ENCODE data around the gene MTMR12.
"Not testable (repeated sequence)": the region's sequence is repeated elsewhere in the genome, so short reads cannot be mapped to it uniquely, and the experiment has no call there.

The MTMR12 gene

GRCh38 chr5:32325062-32325461 lies 12.3 kb upstream of the MTMR12 start:
- Histone ChIP-seq H3K9ac (ENCODE audit: insufficient read length, low read depth) (no peak overlapping the region), H3K4me3 (ENCODE audit: insufficient read length, low read depth) (no peak overlapping the region), H3K36me3 (ENCODE audit: insufficient read depth, insufficient read length, low read length) (no peaks in the 10 kb centered on the region), H3K9me3 (ENCODE audit: insufficient read depth, low read length) (peaks cover 3% of the 10 kb centered on the region; the same call in 1 of the 2 replicates), H3K27me3 (ENCODE audit: insufficient read depth, insufficient read length) (no peaks in the 10 kb centered on the region), H3K4me1 (ENCODE audit: insufficient read depth, insufficient read length) (no peaks in the 10 kb centered on the region)
- TF ChIP-seq ZNF274 (IDR thresholded peaks at IDR 0.05; ENCODE audit: low read depth, low read length) = no peak
- no peak for DNase-seq (ENCODE audit: low read depth, low spot score)

GRCh38 chr5:32323741-32324140 lies 11.0 kb upstream of the MTMR12 start:
- Histone ChIP-seq H3K27me3 (ENCODE audit: insufficient read depth, insufficient read length) (no peaks in the 10 kb centered on the region), H3K9ac (ENCODE audit: insufficient read length, low read depth) (no peak overlapping the region), H3K4me3 (ENCODE audit: insufficient read length, low read depth) (no peak overlapping the region), H3K4me1 (ENCODE audit: insufficient read depth, insufficient read length) (peaks cover 2% of the 10 kb centered on the region), H3K9me3 (ENCODE audit: insufficient read depth, low read length) (peaks cover 3% of the 10 kb centered on the region; the same call in 1 of the 2 replicates), H3K36me3 (ENCODE audit: insufficient read depth, insufficient read length, low read length) (no peaks in the 10 kb centered on the region)
- no peak for DNase-seq (ENCODE audit: low read depth, low spot score)
- no peak for TF ChIP-seq YY1 (IDR thresholded peaks at IDR 0.05; ENCODE audit: insufficient read depth, insufficient read length)
- no peak for TF ChIP-seq ZNF274 (IDR thresholded peaks at IDR 0.05; ENCODE audit: low read depth, low read length)
- no peak for TF ChIP-seq SUZ12 (IDR thresholded peaks at IDR 0.05; ENCODE audit: extremely low read depth, insufficient read depth, insufficient read length)

GRCh38 chr5:32322882-32323281 lies 10.1 kb upstream of the MTMR12 start:
- H3K36me3 ChIP-seq (ENCODE audit: insufficient read depth, insufficient read length, low read length) = no peaks in the 10 kb centered on the region
- no peak overlapping the region for H3K4me3 ChIP-seq (ENCODE audit: insufficient read length, low read depth)
- TF ChIP-seq ZNF274 (IDR thresholded peaks at IDR 0.05; ENCODE audit: low read depth, low read length) = no peak
- TF ChIP-seq SUZ12 (IDR thresholded peaks at IDR 0.05; ENCODE audit: extremely low read depth, insufficient read depth, insufficient read length) = no peak
- H3K4me1 ChIP-seq (ENCODE audit: insufficient read depth, insufficient read length) = peaks cover 2% of the 10 kb centered on the region
- H3K27me3 ChIP-seq (ENCODE audit: insufficient read depth, insufficient read length) = no peaks in the 10 kb centered on the region
- H3K9ac ChIP-seq (ENCODE audit: insufficient read length, low read depth) = no peak overlapping the region
- peaks cover 3% of the 10 kb centered on the region; the same call in 1 of the 2 replicates for H3K9me3 ChIP-seq (ENCODE audit: insufficient read depth, low read length)
- no peak for DNase-seq (ENCODE audit: low read depth, low spot score)

GRCh38 chr5:32321787-32322186 lies 9.0 kb upstream of the MTMR12 start:
- not testable (repeated sequence) for H3K9me3 ChIP-seq (ENCODE audit: insufficient read depth, low read length); H3K36me3 ChIP-seq (ENCODE audit: insufficient read depth, insufficient read length, low read length); H3K27me3 ChIP-seq (ENCODE audit: insufficient read depth, insufficient read length); DNase-seq (ENCODE audit: low read depth, low spot score); H3K4me3 ChIP-seq (ENCODE audit: insufficient read length, low read depth); H3K4me1 ChIP-seq (ENCODE audit: insufficient read depth, insufficient read length); H3K9ac ChIP-seq (ENCODE audit: insufficient read length, low read depth)

- TF ChIP-seq SUZ12 (IDR thresholded peaks at IDR 0.05; ENCODE audit: extremely low read depth, insufficient read depth, insufficient read length) = no peak
- TF ChIP-seq YY1 (IDR thresholded peaks at IDR 0.05; ENCODE audit: insufficient read depth, insufficient read length) = no peak
- no peak for TF ChIP-seq ZNF274 (IDR thresholded peaks at IDR 0.05; ENCODE audit: low read depth, low read length)
- no peak for DNase-seq (ENCODE audit: low read depth, low spot score)
- H3K36me3 ChIP-seq (ENCODE audit: insufficient read depth, insufficient read length, low read length) = no peaks in the 10 kb centered on the region
- H3K4me1 ChIP-seq (ENCODE audit: insufficient read depth, insufficient read length) = peaks cover 2% of the 10 kb centered on the region
- no peaks in the 10 kb centered on the region for H3K27me3 ChIP-seq (ENCODE audit: insufficient read depth, insufficient read length)
- H3K9ac ChIP-seq (ENCODE audit: insufficient read length, low read depth) = no peak overlapping the region
- peaks cover 3% of the 10 kb centered on the region; the same call in 1 of the 2 replicates for H3K9me3 ChIP-seq (ENCODE audit: insufficient read depth, low read length)
- no peak overlapping the region for H3K4me3 ChIP-seq (ENCODE audit: insufficient read length, low read depth)
These were observed 7.8 kb upstream of the MTMR12 start for GRCh38 chr5:32320576-32320975.

GRCh38 chr5:32319926-32320543 lies 7.3 kb upstream of the MTMR12 start:
- Histone ChIP-seq H3K9ac (ENCODE audit: insufficient read length, low read depth) (no peak overlapping the region), H3K4me1 (ENCODE audit: insufficient read depth, insufficient read length) (peaks cover 2% of the 10 kb centered on the region), H3K4me3 (ENCODE audit: insufficient read length, low read depth) (no peak overlapping the region), H3K27me3 (ENCODE audit: insufficient read depth, insufficient read length) (no peaks in the 10 kb centered on the region), H3K9me3 (ENCODE audit: insufficient read depth, low read length) (peaks cover 3% of the 10 kb centered on the region; the same call in 1 of the 2 replicates), H3K36me3 (ENCODE audit: insufficient read depth, insufficient read length, low read length) (no peaks in the 10 kb centered on the region)
- DNase-seq (ENCODE audit: low read depth, low spot score) = no peak
- no peak for TF ChIP-seq ZNF274 (IDR thresholded peaks at IDR 0.05; ENCODE audit: low read depth, low read length)
- TF ChIP-seq YY1 (IDR thresholded peaks at IDR 0.05; ENCODE audit: insufficient read depth, insufficient read length) = no peak
- TF ChIP-seq SUZ12 (IDR thresholded peaks at IDR 0.05; ENCODE audit: extremely low read depth, insufficient read depth, insufficient read length) = no peak

- no peak overlapping the region for H3K4me3 ChIP-seq (ENCODE audit: insufficient read length, low read depth)
- DNase-seq (ENCODE audit: low read depth, low spot score) = no peak
- H3K9ac ChIP-seq (ENCODE audit: insufficient read length, low read depth) = no peak overlapping the region
- peaks cover 3% of the 10 kb centered on the region; the same call in 1 of the 2 replicates for H3K9me3 ChIP-seq (ENCODE audit: insufficient read depth, low read length)
- no peaks in the 10 kb centered on the region for H3K36me3 ChIP-seq (ENCODE audit: insufficient read depth, insufficient read length, low read length)
- peaks cover 2% of the 10 kb centered on the region for H3K4me1 ChIP-seq (ENCODE audit: insufficient read depth, insufficient read length)
- TF ChIP-seq SUZ12 (IDR thresholded peaks at IDR 0.05; ENCODE audit: extremely low read depth, insufficient read depth, insufficient read length) (no peak), YY1 (IDR thresholded peaks at IDR 0.05; ENCODE audit: insufficient read depth, insufficient read length) (no peak), ZNF274 (IDR thresholded peaks at IDR 0.05; ENCODE audit: low read depth, low read length) (no peak)
- no peaks in the 10 kb centered on the region for H3K27me3 ChIP-seq (ENCODE audit: insufficient read depth, insufficient read length)
These were observed 6.7 kb upstream of the MTMR12 start for GRCh38 chr5:32319392-32319791.

- H3K4me3 ChIP-seq (ENCODE audit: insufficient read length, low read depth) = no peak overlapping the region
- no peak for TF ChIP-seq SUZ12 (IDR thresholded peaks at IDR 0.05; ENCODE audit: extremely low read depth, insufficient read depth, insufficient read length)
- peaks cover 3% of the 10 kb centered on the region; the same call in 1 of the 2 replicates for H3K9me3 ChIP-seq (ENCODE audit: insufficient read depth, low read length)
- H3K4me1 ChIP-seq (ENCODE audit: insufficient read depth, insufficient read length) = peaks cover 2% of the 10 kb centered on the region
- no peak overlapping the region for H3K9ac ChIP-seq (ENCODE audit: insufficient read length, low read depth)
- no peak for DNase-seq (ENCODE audit: low read depth, low spot score)
- H3K36me3 ChIP-seq (ENCODE audit: insufficient read depth, insufficient read length, low read length) = no peaks in the 10 kb centered on the region
- no peaks in the 10 kb centered on the region for H3K27me3 ChIP-seq (ENCODE audit: insufficient read depth, insufficient read length)
These were observed 4.3 kb upstream of the MTMR12 start for GRCh38 chr5:32317041-32317440.
